H9 (cell line): Measurements from ENCODE around the gene TMEM39A. TPM values are rescaled to one million over a fixed set of nuclear protein-coding genes. Genes with fewer than 3 reads are reported as not detected.

ENCODE experiments used
- DNase-seq: peaks from one replicate; pipeline ENCODE4 v3.0.0-alpha.2; 2017
- H2AFZ ChIP-seq: one replicate; pipeline ENCODE4 v1.6.1; 2013; ENCODE audit warnings: mild to moderate bottlenecking, low read length, control low read depth, moderate library complexity
- H2AK5ac ChIP-seq: 2 replicates; pipeline ENCODE4 v1.6.1; 2013; ENCODE audit warnings: low read length, control low read depth, mixed read lengths; ENCODE audit not compliant: insufficient read length
- H2BK120ac ChIP-seq: one replicate; pipeline ENCODE4 v1.6.1; 2013; ENCODE audit warnings: low read depth, mild to moderate bottlenecking, low read length, control low read depth, inconsistent platforms; ENCODE audit not compliant: poor library complexity, severe bottlenecking
- H2BK12ac ChIP-seq: 2 replicates; pipeline ENCODE4 v1.6.1; 2013; ENCODE audit warnings: low read length, control low read depth, mixed read lengths, low read depth; ENCODE audit not compliant: insufficient read length
- H2BK15ac ChIP-seq: 2 replicates; pipeline ENCODE4 v1.6.1; 2013; ENCODE audit warnings: low read depth, low read length, control low read depth
- H2BK20ac ChIP-seq: one replicate; pipeline ENCODE4 v1.6.1; 2013; ENCODE audit warnings: low read depth, mild to moderate bottlenecking, low read length, control low read depth, inconsistent platforms; ENCODE audit not compliant: poor library complexity, severe bottlenecking
- H2BK5ac ChIP-seq: 2 replicates; pipeline ENCODE4 v1.6.1; 2013; ENCODE audit warnings: low read length, control low read depth, mixed read lengths; ENCODE audit not compliant: insufficient read length
- H3K14ac ChIP-seq: 2 replicates; pipeline ENCODE4 v1.6.1; 2013; ENCODE audit warnings: low read length, control low read depth; ENCODE audit not compliant: insufficient read depth
- H3K18ac ChIP-seq: 2 replicates; pipeline ENCODE4 v1.6.1; 2013; ENCODE audit warnings: low read depth, mild to moderate bottlenecking, mixed read lengths, low read length, control low read depth; ENCODE audit not compliant: insufficient read length
- H3K23ac ChIP-seq: 2 replicates; pipeline ENCODE4 v1.6.1; 2013; ENCODE audit warnings: low read length, control low read depth, mixed read lengths, low read depth; ENCODE audit not compliant: insufficient read length
- H3K23me2 ChIP-seq: 2 replicates; pipeline ENCODE4 v1.6.1; 2013; ENCODE audit warnings: low read depth, mild to moderate bottlenecking, mixed read lengths, low read length, control low read depth; ENCODE audit not compliant: insufficient read length, poor library complexity, severe bottlenecking
- H3K27ac ChIP-seq: 2 replicates; pipeline ENCODE4 v1.5.1; 2013; ENCODE audit warnings: low read length, control low read depth, mixed read lengths, low read depth; ENCODE audit not compliant: insufficient read length
- H3K27me3 ChIP-seq: 2 replicates; pipeline ENCODE4 v1.6.1; 2013; ENCODE audit warnings: low read length, control low read depth, inconsistent platforms; ENCODE audit not compliant: insufficient read depth
- H3K4ac ChIP-seq: 2 replicates; pipeline ENCODE4 v1.6.1; 2013; ENCODE audit warnings: low read depth, mild to moderate bottlenecking, control low read depth, inconsistent platforms, low read length, moderate library complexity
- H3K4me1 ChIP-seq: 2 replicates; pipeline ENCODE4 v1.6.1; 2013; ENCODE audit warnings: low read length, control low read depth, inconsistent platforms; ENCODE audit not compliant: insufficient read depth
- H3K4me2 ChIP-seq: 2 replicates; pipeline ENCODE4 v1.6.1; 2013; ENCODE audit warnings: low read length, control low read depth, mixed read lengths; ENCODE audit not compliant: insufficient read length, insufficient read depth
- H3K56ac ChIP-seq: 2 replicates; pipeline ENCODE4 v1.6.1; 2013; ENCODE audit warnings: low read depth, mild to moderate bottlenecking, mixed read lengths, low read length, control low read depth; ENCODE audit not compliant: insufficient read length
- H3K79me1 ChIP-seq: 2 replicates; pipeline ENCODE4 v1.6.1; 2013; ENCODE audit warnings: low read depth, mild to moderate bottlenecking, moderate library complexity, low read length, control low read depth, inconsistent platforms; ENCODE audit not compliant: insufficient read depth, poor library complexity, severe bottlenecking
- H3K79me2 ChIP-seq: 2 replicates; pipeline ENCODE4 v1.6.1; 2013; ENCODE audit warnings: low read length, control low read depth, inconsistent platforms; ENCODE audit not compliant: insufficient read depth
- H3K9ac ChIP-seq: 2 replicates; pipeline ENCODE4 v1.6.1; 2013; ENCODE audit warnings: low read length, control low read depth, mixed read lengths; ENCODE audit not compliant: insufficient read length; ENCODE audit errors: extremely low read depth
- H3K9me3 ChIP-seq: one replicate; pipeline ENCODE4 v1.6.1; 2013; ENCODE audit warnings: low read depth, low read length, inconsistent platforms; ENCODE audit not compliant: control insufficient read depth
- H3T11ph ChIP-seq: one replicate; pipeline ENCODE4 v1.6.1; 2013; ENCODE audit warnings: mild to moderate bottlenecking, low read length, control low read depth, inconsistent platforms
- H4K20me1 ChIP-seq: one replicate; pipeline ENCODE4 v1.6.1; 2013; ENCODE audit not compliant: control insufficient read depth, insufficient read length, insufficient read depth
- H4K5ac ChIP-seq: 2 replicates; pipeline ENCODE4 v1.6.1; 2013; ENCODE audit warnings: low read depth, mild to moderate bottlenecking, mixed read lengths, low read length, control low read depth; ENCODE audit not compliant: insufficient read length
- H4K8ac ChIP-seq: replicated peaks from 2 replicates; pipeline ENCODE4 v1.6.1; 2013; ENCODE audit warnings: low read length, control low read depth, mixed read lengths, low read depth; ENCODE audit not compliant: insufficient read length
- H4K91ac ChIP-seq: 2 replicates; pipeline ENCODE4 v1.6.1; 2013; ENCODE audit warnings: low read depth, mild to moderate bottlenecking, moderate library complexity, mixed read lengths, low read length, control low read depth; ENCODE audit not compliant: insufficient read length
- H3K27ac Mint-ChIP-seq, 3 experiments: 2 replicates in 2 of 3; 3 replicates in 1 of 3; pipeline ENCODE4 v1.8.0; 2020 to 2021; ENCODE audit warnings: mixed read lengths in 3 of 3, mild to moderate bottlenecking in 1 of 3, moderate library complexity in 1 of 3
- H3K27me3 Mint-ChIP-seq: 2 replicates; pipeline ENCODE4 v1.8.0; 2021; ENCODE audit warnings: low read depth, mild to moderate bottlenecking, moderate library complexity, mixed read lengths
- H3K36me3 Mint-ChIP-seq, 3 experiments: 2 replicates in 2 of 3; 3 replicates in 1 of 3; pipeline ENCODE4 v1.8.0; 2020 to 2021; ENCODE audit warnings: low read depth in 3 of 3, mixed read lengths in 3 of 3; ENCODE audit not compliant: insufficient read depth in 1 of 3
- H3K4me1 Mint-ChIP-seq, 2 experiments: 2 replicates each; pipeline ENCODE4 v1.8.0; 2020; ENCODE audit warnings: mixed read lengths in 2 of 2
- H3K4me3 Mint-ChIP-seq, 2 experiments: 2 replicates in 1 of 2; 3 replicates in 1 of 2; pipeline ENCODE4 v1.8.0; 2020 to 2021; ENCODE audit warnings: mild to moderate bottlenecking in 2 of 2, mixed read lengths in 2 of 2, moderate library complexity in 1 of 2
- H3K9me3 Mint-ChIP-seq, 2 experiments: 2 replicates in 1 of 2; 3 replicates in 1 of 2; pipeline ENCODE4 v1.8.0; 2020; ENCODE audit warnings: mild to moderate bottlenecking in 2 of 2, mixed read lengths in 2 of 2, moderate library complexity in 1 of 2
- CTCF ChIP-seq: fragments of 200-600 bp; sonication (generic); conservative IDR thresholded peaks from 3 replicates; pipeline ENCODE4 v1.8.0; 2021; ENCODE audit warnings: antibody characterized with exemption, mild to moderate bottlenecking
- WGBS: extraction: QIAGEN DNeasy Blood & Tissue Kit; methylation state at CpG from one replicate; pipeline ENCODE4 v1.1.7; 2013; ENCODE audit warnings: missing lambda C conversion rate, low lambda C conversion rate, mixed read lengths; ENCODE audit not compliant: insufficient read length; ENCODE audit errors: extremely low coverage; 5-methylcytosine and 5-hydroxymethylcytosine counted together
- total RNA-seq: library from RNA; stranded (reverse); gene quantifications from 2 replicates; pipeline ENCODE4 v1.2.1, GENCODE V29; 2021

TMEM39A gene
- total RNA-seq, 1 experiment from 2014 or later, result 45.0 TPM

GRCh38 chr3:119500901-119501300, 37.5 kb upstream of the TMEM39A start:
- H2BK12ac ChIP-seq, result no peak overlapping the region
- Mint-ChIP-seq H3K9me3 (no peaks in the 10 kb centered on the region), H3K27me3 (no peaks in the 10 kb centered on the region; the same call in 1 of the 2 replicates), H3K4me3 (no peak overlapping the region), H3K36me3 (peaks cover 6 to 33% (median 22%) of the 10 kb centered on the region in 3 experiments; a peak in 6 of 7 replicates), H3K4me1 (peaks cover 18% of the 10 kb centered on the region in 2 experiments), H3K27ac (no peak overlapping the region)
- H3K9ac ChIP-seq, result no peak overlapping the region
- no peak overlapping the region for H2BK15ac ChIP-seq
- no peaks in the 10 kb centered on the region for H3K79me1 ChIP-seq
- no peaks in the 10 kb centered on the region; the same call in 1 of the 2 replicates for H3K79me2 ChIP-seq
- no peak overlapping the region for H2BK120ac ChIP-seq
- H3K56ac ChIP-seq, result no peak overlapping the region
- H4K91ac ChIP-seq, result no peak overlapping the region
- H3K23ac ChIP-seq, result no peak overlapping the region
- DNase-seq, result no peak
- H4K20me1 ChIP-seq, result no peaks in the 10 kb centered on the region
- peak overlapping the region; percentile 70 for H3K4me2 ChIP-seq
- no peak overlapping the region for H2BK5ac ChIP-seq
- no peak overlapping the region for H3K14ac ChIP-seq
- no CpG with 5 or more reads among the region's 2 CpGs for WGBS
- H3K9me3 ChIP-seq, result no peaks in the 10 kb centered on the region
- no peak overlapping the region for H3K27ac ChIP-seq
- no peak overlapping the region for H3K4ac ChIP-seq
- H3K27me3 ChIP-seq, result no peaks in the 10 kb centered on the region
- no peak for TF ChIP-seq CTCF
- H2AK5ac ChIP-seq, result no peak overlapping the region
- H3T11ph ChIP-seq, result no peak overlapping the region
- H4K8ac ChIP-seq, result no peak overlapping the region
- no peak overlapping the region for H2AFZ ChIP-seq
- no peak overlapping the region for H3K18ac ChIP-seq
- H4K5ac ChIP-seq, result no peak overlapping the region
- H3K23me2 ChIP-seq, result peaks cover 3% of the 10 kb centered on the region
- H2BK20ac ChIP-seq, result no peak overlapping the region
- H3K4me1 ChIP-seq, result no peaks in the 10 kb centered on the region
